C1 segment of cervical spinal cord (tissue), 14 donors: ENCODE results near the gene COQ3.
"Not testable (repeated sequence)": the region's sequence is repeated elsewhere in the genome, so short reads cannot be mapped to it uniquely, and the experiment has no call there.

Experiments
- DNase-seq, 14 donors: peaks; one replicate each; lab custom pipeline; 2025; lab: John Stamatoyannopoulos, UW

The COQ3 gene

GRCh38 chr6:99384507-99384906 is 9.5 kb downstream of the COQ3 start:
- DNase-seq: no peak

- no peak for DNase-seq
Measured at GRCh38 chr6:99378636-99379035, 15.4 kb downstream of the COQ3 start.

DNA sequence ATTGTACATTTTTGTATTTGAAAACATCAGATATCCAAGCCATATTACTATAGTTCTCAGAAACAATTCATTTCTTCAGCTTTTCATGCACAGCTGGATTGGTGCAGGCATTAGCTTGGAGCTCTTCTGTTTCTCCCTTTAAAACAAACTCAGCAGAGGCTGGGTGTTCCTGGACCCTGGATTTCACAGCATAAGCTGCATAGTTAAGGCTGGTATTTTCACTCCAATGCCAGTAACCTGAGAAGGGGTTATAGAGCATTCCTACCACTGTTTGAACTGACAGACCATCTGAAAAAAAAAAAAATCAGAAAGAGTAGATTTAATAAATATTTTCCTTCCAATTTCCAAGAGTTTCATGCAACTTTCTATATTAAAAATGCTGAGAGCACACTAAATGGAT is 24.5 kb downstream of the COQ3 start:
- no peak for DNase-seq

DNA sequence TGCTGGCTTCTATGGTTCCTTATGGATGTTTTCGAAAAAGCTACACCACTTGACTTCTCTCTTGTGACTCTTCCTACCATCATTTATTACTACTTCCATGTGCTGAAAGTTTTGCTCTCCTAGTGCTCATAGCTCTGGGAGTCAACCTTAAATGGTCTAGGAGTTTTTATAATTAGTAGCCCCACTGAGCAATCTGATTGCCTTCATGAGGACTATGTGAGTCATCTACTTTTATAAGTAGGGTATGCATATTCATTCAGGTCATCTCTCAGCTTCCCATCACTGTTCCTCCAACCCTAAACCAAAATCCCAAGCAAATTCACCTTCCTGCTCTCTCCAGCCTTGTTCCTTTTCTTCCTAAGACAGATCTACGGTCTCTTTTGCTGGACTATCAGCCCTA is 27.1 kb downstream of the COQ3 start:
- no peak for DNase-seq

DNA sequence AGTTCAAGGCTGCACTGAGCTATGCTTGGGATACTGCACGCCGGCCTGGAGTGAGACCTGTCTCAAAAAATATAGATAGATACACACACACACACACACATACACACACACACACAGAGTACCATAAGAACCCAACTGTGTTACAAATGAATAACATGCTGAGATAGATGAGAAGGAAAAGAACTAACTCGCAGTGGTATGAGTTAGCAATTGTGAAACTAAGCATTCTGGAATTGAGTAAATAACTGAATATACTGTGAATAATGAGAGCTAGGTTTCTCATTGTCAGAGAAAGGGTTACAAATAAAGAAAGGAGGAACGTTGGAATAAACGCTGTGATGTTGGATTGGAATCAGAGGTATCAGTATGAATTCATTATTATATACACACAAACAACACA is 30.0 kb downstream of the COQ3 start:
- no peak for DNase-seq

- DNase-seq: no peak
Measured at GRCh38 chr6:99362678-99363268, 31.2 kb downstream of the COQ3 start.

- no peak for DNase-seq
Measured at GRCh38 chr6:99359800-99360199, 34.2 kb downstream of the COQ3 start.

DNA sequence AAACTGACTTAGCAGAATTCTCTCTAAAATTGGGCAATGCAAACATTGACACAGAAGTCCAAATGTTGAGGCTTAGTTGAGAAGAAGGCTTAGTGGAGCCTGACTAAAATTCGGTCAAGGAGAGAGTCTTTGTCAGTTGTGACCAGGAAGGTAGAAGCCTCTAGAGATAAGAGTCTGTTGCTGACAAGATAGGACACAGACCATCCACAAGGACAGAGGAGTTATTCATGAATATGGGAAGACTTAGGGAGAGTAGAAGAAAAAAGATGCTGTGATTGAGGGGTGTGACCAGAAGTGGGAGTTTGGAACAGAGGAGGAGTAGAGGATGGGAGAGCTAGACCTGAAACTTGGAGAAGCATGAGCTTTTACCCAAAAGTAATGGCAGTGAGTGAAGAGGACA is 37.4 kb downstream of the COQ3 start:
- no peak for DNase-seq

DNA sequence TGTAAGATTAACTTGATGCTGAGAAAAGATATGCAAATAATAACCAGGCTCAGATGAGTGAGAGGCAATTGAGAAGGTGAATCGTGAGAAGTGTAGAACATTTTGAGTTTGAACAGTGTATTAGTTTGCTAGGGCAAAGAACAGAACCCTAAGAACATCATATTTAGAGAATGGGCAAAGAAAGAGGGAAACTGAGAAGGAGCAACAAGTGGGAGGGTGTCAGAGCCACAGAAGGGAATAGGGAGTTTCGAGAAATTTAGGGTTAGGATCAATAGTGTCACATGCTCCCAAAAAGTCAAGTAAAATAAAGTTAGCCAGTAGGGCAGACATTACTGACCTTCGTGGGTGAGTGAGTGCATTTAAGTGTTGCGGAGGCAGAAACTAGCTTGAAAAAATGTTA is 39.0 kb downstream of the COQ3 start:
- DNase-seq: no peak

- no peak for DNase-seq
Measured at GRCh38 chr6:99353126-99353525, 40.9 kb downstream of the COQ3 start.

- peak in 1 of 14 donors; percentile 24 for DNase-seq
Measured at GRCh38 chr6:99350573-99350972, 43.4 kb downstream of the COQ3 start.

- DNase-seq: peak in 10 of 14 donors; percentile 7 to 76 (median 26)
Measured at GRCh38 chr6:99349171-99350141, 44.5 kb downstream of the COQ3 start, which contains the start of gene FAXC. Gene FAXC (minus strand): TSS chr6:99349674. CDS start chr6:99349372, 302 bp downstream.

- peak in 2 of 14 donors; percentile 10 to 72 for DNase-seq
Measured at GRCh38 chr6:99348288-99349170, 45.5 kb downstream of the COQ3 start.

- DNase-seq: peak in 1 of 14 donors; percentile 58
Measured at GRCh38 chr6:99347804-99348203, 46.2 kb downstream of the COQ3 start.

- DNase-seq: no peak
Measured at GRCh38 chr6:99346595-99346994, 47.4 kb downstream of the COQ3 start.

DNA sequence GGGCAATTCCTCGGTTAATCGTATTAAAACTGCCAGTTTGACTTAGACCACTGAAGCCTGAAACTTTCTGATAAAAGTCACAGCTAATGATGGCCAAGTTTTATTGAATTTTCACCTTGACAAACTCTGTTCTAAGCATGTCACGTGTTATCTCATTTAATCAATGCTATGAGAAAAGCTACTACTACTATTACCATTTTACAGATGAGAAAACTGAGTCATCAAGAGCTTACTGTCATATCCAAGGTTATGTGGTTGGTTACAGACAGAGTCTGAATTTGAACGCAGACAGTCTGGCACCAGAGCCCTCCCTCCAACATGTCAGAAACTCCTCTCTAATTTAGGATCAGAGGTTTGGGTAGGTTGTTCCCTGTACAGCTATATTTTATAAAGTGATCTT is 48.8 kb downstream of the COQ3 start:
- no peak for DNase-seq

- no peak for DNase-seq
Measured at GRCh38 chr6:99344289-99344688, 49.7 kb downstream of the COQ3 start.

DNA sequence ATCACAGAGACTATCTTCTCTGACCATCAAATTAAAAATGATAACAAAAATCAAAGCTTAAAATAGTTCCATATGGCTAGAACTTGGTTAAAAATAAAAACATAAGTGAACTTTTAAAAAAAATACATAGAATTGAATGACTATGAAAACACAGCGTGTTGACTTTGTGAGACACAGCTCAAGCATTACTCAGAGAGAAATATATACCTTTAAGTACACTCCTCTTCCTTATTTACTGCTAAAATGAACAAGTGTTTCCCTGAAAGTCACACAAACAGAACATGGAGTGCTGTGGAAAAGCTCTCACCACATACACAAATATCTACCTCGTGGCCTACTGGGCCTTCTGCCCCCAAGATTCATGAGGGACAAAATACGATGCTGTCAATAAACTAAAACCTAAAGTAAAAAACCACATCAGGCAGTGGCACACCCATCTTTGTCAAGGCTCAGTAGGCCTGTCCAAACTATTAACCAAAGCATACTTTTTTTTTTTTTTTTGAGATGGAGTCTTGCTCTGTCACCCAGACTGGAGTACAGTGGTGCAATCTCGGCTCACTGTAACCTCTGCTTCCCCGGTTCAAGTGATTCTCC is 52.0 kb downstream of the COQ3 start:
- DNase-seq: no peak

GRCh38 chr6:99338188-99338587 is 55.8 kb downstream of the COQ3 start:
- DNase-seq: no peak

GRCh38 chr6:99335298-99335697 is 58.7 kb downstream of the COQ3 start:
- not testable (repeated sequence) for DNase-seq

GRCh38 chr6:99334526-99335127 is 59.4 kb downstream of the COQ3 start:
- peak in 1 of 14 donors; percentile 15 for DNase-seq
